OCI-LY3 (cell line): Measurements from ENCODE around the gene GNA12.

Experiments
- CTCF ChIP-seq: fragments of 200-600, 300-600 bp; sonication (generic); IDR thresholded peaks from 2 replicates; pipeline ENCODE4 v1.5.1; 2014; ENCODE audit warnings: antibody characterized with exemption, low read length, low read depth
- EZH2phosphoT487 ChIP-seq: fragments of 200-600 bp; shearing (Covaris generic); IDR thresholded peaks from 2 replicates; pipeline ENCODE4 v1.6.1; 2018; ENCODE audit warnings: antibody characterized with exemption, mixed run types, low read depth

GRCh38 chr7:2799253-2799652 lies 44.9 kb downstream of the GNA12 start:
- TF ChIP-seq CTCF = no peak
- no peak for TF ChIP-seq EZH2phosphoT487
